Activated CD8-positive, alpha-beta T cell treated with anti-CD3 and anti-CD28 coated beads for 36 hours (primary cell): ENCODE data around the gene AP3B1. TPM values are rescaled to one million over a fixed set of nuclear protein-coding genes. Genes with fewer than 3 reads are reported as not detected.

Experiments
- ATAC-seq: fragments of 200-7000 bp; cut with Tn5 transposase; one replicate; pipeline ENCODE4 v1.10.0; 2021; ENCODE audit warnings: mild to moderate bottlenecking, moderate library complexity
- CTCF ChIA-PET: fragments of 350-600 bp; sonication (Branson Sonifier 250); formaldehyde crosslinking; loops from one replicate; lab custom pipeline; 2021; ENCODE audit warnings: antibody characterized with exemption; lab: Charles Lee
- POLR2A ChIA-PET: fragments of 350-600 bp; sonication (Branson Sonifier 250); formaldehyde crosslinking; loops from one replicate; lab custom pipeline; 2021; ENCODE audit warnings: antibody characterized with exemption; lab: Charles Lee
- DNase-seq: peaks from one replicate; pipeline ENCODE4 v3.0.0-alpha.2; 2020
- H3K27ac Mint-ChIP-seq: one replicate; pipeline ENCODE4 v1.8.0; 2021; ENCODE audit warnings: mild to moderate bottlenecking, mixed read lengths
- H3K27me3 Mint-ChIP-seq: one replicate; pipeline ENCODE4 v1.8.0; 2021; ENCODE audit warnings: mixed read lengths
- H3K36me3 Mint-ChIP-seq: one replicate; pipeline ENCODE4 v1.8.0; 2021; ENCODE audit warnings: low read depth, mixed read lengths
- H3K4me1 Mint-ChIP-seq: one replicate; pipeline ENCODE4 v1.8.0; 2021; ENCODE audit warnings: low read depth, mixed read lengths
- H3K4me3 Mint-ChIP-seq: one replicate; pipeline ENCODE4 v1.8.0; 2021; ENCODE audit warnings: mild to moderate bottlenecking, moderate library complexity, mixed read lengths
- H3K9me3 Mint-ChIP-seq: one replicate; pipeline ENCODE4 v1.8.0; 2021; ENCODE audit warnings: mixed read lengths
- intact Hi-C: fragments of 100-400 bp; cut with micrococcal nuclease; formaldehyde crosslinking; loops from one replicate; pipeline ENCODE4 v1.10.0; 2022
- total RNA-seq, 2 experiments: library from RNA; stranded (reverse); gene quantifications; one replicate each; pipeline ENCODE4 v1.2.3, GENCODE V29; 2021
- TF ChIP-seq, protein P1 (sequence below): fragments of 200-600 bp; IDR thresholded peaks from one replicate; pipeline ENCODE4 v1.8.0; 2022; ENCODE audit warnings: antibody characterized with exemption, mild to moderate bottlenecking

The AP3B1 gene
- total RNA-seq, 2 experiments from 2014 or later, result 33.0 to 34.4 TPM

DNA sequence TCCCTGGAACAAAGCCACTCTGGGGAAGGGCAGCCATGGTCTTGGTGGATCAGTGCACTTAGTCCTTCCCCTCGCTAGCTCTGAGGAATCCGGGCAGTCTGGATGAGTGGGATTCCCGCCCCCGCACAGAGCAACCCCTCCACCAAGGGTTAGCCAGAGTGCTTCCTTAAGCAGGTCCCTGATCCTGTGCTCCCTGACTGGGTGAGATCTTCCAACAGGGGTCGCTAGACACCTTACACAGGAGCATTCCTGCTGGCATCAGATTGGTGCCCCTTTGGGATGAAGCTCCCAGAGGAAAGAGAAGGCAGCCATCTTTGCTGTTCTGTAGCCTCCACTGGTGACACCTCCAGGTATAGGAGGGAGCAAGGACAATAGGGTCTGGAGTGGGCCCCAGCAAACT, 228.8 kb downstream of the AP3B1 start:
- Mint-ChIP-seq H3K4me3 (no peak overlapping the region), H3K27me3 (no peaks in the 10 kb centered on the region), H3K27ac (no peak overlapping the region), H3K36me3 (peaks cover 39% of the 10 kb centered on the region), H3K4me1 (no peaks in the 10 kb centered on the region), H3K9me3 (peaks cover 23% of the 10 kb centered on the region)
- POLR2A ChIA-PET, result interaction anchor here (0.6 kb wide), 1 partner anchor 1013 kb away, joined by 3 read pairs; no protein-coding TSS in a partner anchor
- no peak for ATAC-seq
- TF ChIP-seq, protein P1, sequence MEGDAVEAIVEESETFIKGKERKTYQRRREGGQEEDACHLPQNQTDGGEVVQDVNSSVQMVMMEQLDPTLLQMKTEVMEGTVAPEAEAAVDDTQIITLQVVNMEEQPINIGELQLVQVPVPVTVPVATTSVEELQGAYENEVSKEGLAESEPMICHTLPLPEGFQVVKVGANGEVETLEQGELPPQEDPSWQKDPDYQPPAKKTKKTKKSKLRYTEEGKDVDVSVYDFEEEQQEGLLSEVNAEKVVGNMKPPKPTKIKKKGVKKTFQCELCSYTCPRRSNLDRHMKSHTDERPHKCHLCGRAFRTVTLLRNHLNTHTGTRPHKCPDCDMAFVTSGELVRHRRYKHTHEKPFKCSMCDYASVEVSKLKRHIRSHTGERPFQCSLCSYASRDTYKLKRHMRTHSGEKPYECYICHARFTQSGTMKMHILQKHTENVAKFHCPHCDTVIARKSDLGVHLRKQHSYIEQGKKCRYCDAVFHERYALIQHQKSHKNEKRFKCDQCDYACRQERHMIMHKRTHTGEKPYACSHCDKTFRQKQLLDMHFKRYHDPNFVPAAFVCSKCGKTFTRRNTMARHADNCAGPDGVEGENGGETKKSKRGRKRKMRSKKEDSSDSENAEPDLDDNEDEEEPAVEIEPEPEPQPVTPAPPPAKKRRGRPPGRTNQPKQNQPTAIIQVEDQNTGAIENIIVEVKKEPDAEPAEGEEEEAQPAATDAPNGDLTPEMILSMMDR, result no peak
- intact Hi-C loops, result no loop called here
- DNase-seq, result no peak
- CTCF ChIA-PET, result no interaction called here

DNA sequence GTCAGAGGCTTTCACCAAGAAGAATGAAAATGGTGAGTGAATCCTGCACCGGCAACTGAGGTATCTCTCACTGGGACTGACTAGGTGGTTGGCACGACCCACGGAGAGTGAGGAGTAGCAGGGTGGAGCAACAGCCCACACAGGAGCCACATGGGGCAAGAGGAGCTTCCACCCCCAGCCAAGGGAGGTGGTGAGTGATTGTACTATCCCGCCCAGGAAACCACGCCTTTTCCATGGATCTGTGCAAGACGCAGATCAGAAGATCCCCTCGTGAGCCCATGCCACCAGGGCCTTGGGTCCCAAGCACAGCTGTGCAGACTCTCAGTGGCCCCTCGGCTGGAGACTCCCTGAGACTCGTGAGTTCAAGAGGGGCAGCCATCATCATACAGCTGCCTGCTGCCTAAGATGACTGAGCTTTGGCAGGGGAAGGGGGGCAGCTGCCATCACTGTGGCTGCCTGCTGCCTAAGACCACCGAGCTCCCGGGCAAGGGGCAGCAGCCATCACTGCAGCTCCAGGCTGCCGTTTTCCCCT, 229.5 kb downstream of the AP3B1 start:
- Mint-ChIP-seq H3K27ac (no peak overlapping the region), H3K4me1 (no peaks in the 10 kb centered on the region), H3K27me3 (no peaks in the 10 kb centered on the region), H3K9me3 (peaks cover 23% of the 10 kb centered on the region), H3K4me3 (no peak overlapping the region), H3K36me3 (peaks cover 35% of the 10 kb centered on the region)
- TF ChIP-seq, protein P1, result no peak
- POLR2A ChIA-PET, result interaction anchor here (0.6 kb wide), 1 partner anchor 1013 kb away, joined by 3 read pairs; no protein-coding TSS in a partner anchor
- intact Hi-C loops, result no loop called here
- CTCF ChIA-PET, result interaction anchor here (1.0 kb wide), 1 partner anchor 22 kb away, joined by 3 read pairs; no protein-coding TSS in a partner anchor
- no peak for ATAC-seq
- no peak for DNase-seq

DNA sequence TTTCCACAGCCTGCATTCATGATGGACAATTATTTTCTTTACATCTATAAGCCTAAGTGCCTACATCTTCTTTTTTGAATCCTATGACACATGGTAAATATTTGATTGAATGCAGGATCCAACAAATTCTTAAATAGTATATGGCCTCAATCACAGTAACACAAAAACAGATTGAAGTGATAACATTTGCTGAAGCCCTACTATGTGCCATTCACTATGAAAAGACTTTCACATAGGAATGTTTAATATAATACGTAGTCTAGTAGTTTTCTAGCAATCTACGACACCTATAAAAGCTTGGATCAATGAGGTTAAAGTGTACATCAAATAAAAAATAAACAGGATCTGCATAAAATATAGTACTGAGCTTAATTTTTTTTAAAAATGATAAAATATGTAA, 231.0 kb downstream of the AP3B1 start:
- intact Hi-C loops, result no loop called here
- H3K4me1 Mint-ChIP-seq, result no peaks in the 10 kb centered on the region
- TF ChIP-seq, protein P1, result no peak
- ATAC-seq (no peak), DNase-seq (no peak)
- H3K27ac Mint-ChIP-seq, result no peak overlapping the region
- peaks cover 12% of the 10 kb centered on the region for H3K9me3 Mint-ChIP-seq
- no peaks in the 10 kb centered on the region for H3K27me3 Mint-ChIP-seq
- POLR2A ChIA-PET, result no interaction called here
- no peak overlapping the region for H3K4me3 Mint-ChIP-seq
- H3K36me3 Mint-ChIP-seq, result peaks cover 21% of the 10 kb centered on the region
- CTCF ChIA-PET, result interaction anchor here (1.8 kb wide), 1 partner anchor 12 kb away, joined by 3 read pairs; no protein-coding TSS in a partner anchor

DNA sequence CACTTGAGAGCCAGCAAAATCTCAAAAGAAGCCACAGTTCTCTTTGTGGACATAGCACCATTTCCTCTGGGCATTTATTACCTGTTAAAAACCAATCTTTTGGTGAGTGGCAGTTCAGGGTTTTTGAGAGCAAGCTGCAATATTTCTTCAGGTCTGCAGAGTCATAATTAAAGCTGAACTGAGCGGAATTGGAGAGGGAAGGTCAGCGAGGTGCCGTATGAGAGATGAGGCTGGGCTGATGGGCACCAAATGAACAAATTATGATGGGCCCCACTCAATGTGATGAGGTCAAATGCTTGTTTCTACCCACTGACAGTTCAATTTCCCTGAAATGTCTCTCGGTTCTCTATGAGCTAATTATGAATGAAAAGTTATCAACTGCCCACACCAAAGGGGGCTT, 231.9 kb downstream of the AP3B1 start:
- TF ChIP-seq, protein P1, result no peak
- DNase-seq (no peak), ATAC-seq (no peak)
- ChIA-PET POLR2A (no interaction called here), CTCF (interaction anchor here (0.7 to 1.8 kb wide), 3 partner anchors 13 to 183 kb away, joined by 3 read pairs; no protein-coding TSS in a partner anchor)
- Mint-ChIP-seq H3K36me3 (peaks cover 14% of the 10 kb centered on the region), H3K9me3 (peaks cover 6% of the 10 kb centered on the region), H3K27ac (no peak overlapping the region), H3K4me1 (no peaks in the 10 kb centered on the region), H3K27me3 (no peaks in the 10 kb centered on the region), H3K4me3 (no peak overlapping the region)
- intact Hi-C loops, result no loop called here

DNA sequence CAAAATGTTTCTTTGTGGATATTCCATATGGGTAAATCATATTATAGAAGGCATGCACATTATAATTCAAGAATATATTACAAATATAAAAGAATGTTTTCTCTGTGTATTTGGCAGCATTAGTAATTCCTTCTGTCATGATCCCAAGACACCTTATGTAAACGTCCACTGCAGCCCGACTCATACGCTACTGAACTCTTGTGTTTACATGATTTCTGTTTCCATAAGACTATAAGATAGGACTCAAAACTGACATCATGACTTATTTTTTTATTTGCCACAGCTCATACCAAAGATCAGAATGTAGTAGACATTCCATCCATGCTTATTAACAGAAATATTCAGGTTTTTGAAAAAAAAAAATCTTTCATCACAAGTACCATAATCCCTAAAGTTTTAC, 234.1 kb downstream of the AP3B1 start:
- ChIA-PET POLR2A (no interaction called here), CTCF (no interaction called here)
- DNase-seq, result no peak
- no peak overlapping the region for H3K4me3 Mint-ChIP-seq
- no peaks in the 10 kb centered on the region for H3K4me1 Mint-ChIP-seq
- intact Hi-C loops, result no loop called here
- TF ChIP-seq, protein P1, result no peak
- no peaks in the 10 kb centered on the region for H3K36me3 Mint-ChIP-seq
- no peak overlapping the region for H3K27ac Mint-ChIP-seq
- no peak for ATAC-seq
- no peaks in the 10 kb centered on the region for H3K9me3 Mint-ChIP-seq
- H3K27me3 Mint-ChIP-seq, result no peaks in the 10 kb centered on the region
